ENCODE data around the gene CRIM1. TPM values are rescaled to one million over a fixed set of nuclear protein-coding genes. Genes with fewer than 3 reads are reported as not detected.

The CRIM1 gene
- total and polyA plus RNA-seq, 2 of the 8 experiments (the other 6 are each of a cell fraction or from before 2014, with no cell fraction given) = 9.4 to 28.4 TPM

DNA sequence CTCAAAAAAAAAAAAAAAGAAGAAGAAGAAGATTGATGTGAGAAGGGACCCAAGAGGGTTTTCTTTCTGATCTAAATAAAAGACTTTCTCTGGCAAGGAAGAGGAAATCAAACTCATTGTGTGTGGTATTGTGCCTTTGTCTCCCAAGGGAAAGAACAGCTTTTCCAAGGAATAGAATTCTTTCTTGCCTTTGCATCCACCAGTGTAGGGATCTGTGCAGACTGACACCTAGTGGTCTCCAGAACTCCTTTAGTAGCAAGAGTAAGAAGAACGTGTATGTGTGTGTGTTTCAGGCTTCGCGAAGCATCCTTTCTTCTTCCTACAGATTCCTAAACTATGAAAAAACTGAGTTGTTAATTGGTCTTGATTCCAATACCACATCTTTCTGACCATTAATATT, 33.5 kb upstream of the CRIM1 start:
- WGBS, 2 experiments (ENCODE audit: extremely low coverage in 1 of 2, insufficient coverage in 1 of 2, insufficient read length in 1 of 2, insufficient replicate concordance in 2 of 2, low coverage in 1 of 2, low lambda C conversion rate in 2 of 2, missing lambda C conversion rate in 1 of 2) = 73% methylated on average over 3 of the region's 3 CpGs; no CpG with 5 or more reads in 1 of the 2 experiments

More for the DNA sequence above, 33.5 kb upstream of the CRIM1 start:
- Histone ChIP-seq H3K18ac (ENCODE audit: extremely low read depth, low read length) (no peak overlapping the region), H2BK5ac (ENCODE audit: low read depth, low read length) (no peak overlapping the region), H3K4me3 (ENCODE audit: extremely low read depth in 1 of 4, insufficient read depth in 2 of 4, low read depth in 3 of 4, low read length in 4 of 4) (no peak overlapping the region), H2BK15ac (ENCODE audit: low read length) (no peak overlapping the region), H4K8ac (ENCODE audit: extremely low read depth, insufficient read depth, low read length) (no peak overlapping the region), H3K79me2 (ENCODE audit: control insufficient read depth in 1 of 2, insufficient read depth in 2 of 2, low read length in 2 of 2) (no peaks in the 10 kb centered on the region), H4K91ac (replicated peaks; ENCODE audit: insufficient read length, low read length) (no peak overlapping the region), H3K56ac (replicated peaks; ENCODE audit: insufficient read length, low read depth, low read length) (no peak overlapping the region), H3K9me3 (ENCODE audit: insufficient read depth in 2 of 2, low read depth in 1 of 2, low read length in 1 of 2) (peaks cover 6 to 10% of the 10 kb centered on the region in 2 experiments; a peak in 2 of 4 replicates), H3K4me1 (replicated peaks in 1 of 4; ENCODE audit: control insufficient read depth in 3 of 4, insufficient read depth in 4 of 4, low read length in 3 of 4) (no peaks in the 10 kb centered on the region), H3K36me3 (ENCODE audit: control insufficient read depth in 2 of 4, insufficient read depth in 4 of 4, low read length in 3 of 4) (peaks cover 0 to 3% (median 0%) of the 10 kb centered on the region in 4 experiments; a peak in 1 of 8 replicates), H3K27me3 (replicated peaks in 1 of 4; ENCODE audit: control insufficient read depth in 3 of 4, extremely low read depth in 1 of 4, insufficient read depth in 3 of 4, low read length in 3 of 4) (no peaks in the 10 kb centered on the region), H2BK20ac (ENCODE audit: low read length) (no peak overlapping the region), H4K5ac (ENCODE audit: insufficient read length, low read depth, low read length) (no peak overlapping the region), H4K20me1 (replicated peaks in 1 of 2; ENCODE audit: control insufficient read depth in 1 of 2, insufficient read depth in 2 of 2, low read length in 2 of 2) (no peaks in the 10 kb centered on the region), H3K23me2 (ENCODE audit: low read depth, low read length) (no peaks in the 10 kb centered on the region), H3K14ac (ENCODE audit: insufficient read length) (no peak overlapping the region), H2BK12ac (ENCODE audit: low read depth, low read length) (no peak overlapping the region), H3K23ac (ENCODE audit: insufficient read length) (no peak overlapping the region), H3K79me1 (ENCODE audit: low read depth, low read length) (no peaks in the 10 kb centered on the region), H3K27ac (ENCODE audit: low read depth, low read length) (no peak overlapping the region), H2BK120ac (replicated peaks; ENCODE audit: low read depth, low read length) (no peak overlapping the region), H3K9ac (replicated peaks in 1 of 4; ENCODE audit: extremely low read depth in 1 of 4, low read depth in 3 of 4, low read length in 3 of 4) (no peak overlapping the region), H3K4ac (replicated peaks; ENCODE audit: insufficient read length, low read depth, low read length) (no peak overlapping the region), H2AK5ac (ENCODE audit: low read depth, low read length) (no peak overlapping the region), H3K4me2 (ENCODE audit: insufficient read depth in 1 of 2, low read depth in 2 of 2, low read length in 2 of 2) (no peak overlapping the region), H2AFZ (ENCODE audit: low read length) (no peak overlapping the region)
- TF ChIP-seq, protein P1, sequence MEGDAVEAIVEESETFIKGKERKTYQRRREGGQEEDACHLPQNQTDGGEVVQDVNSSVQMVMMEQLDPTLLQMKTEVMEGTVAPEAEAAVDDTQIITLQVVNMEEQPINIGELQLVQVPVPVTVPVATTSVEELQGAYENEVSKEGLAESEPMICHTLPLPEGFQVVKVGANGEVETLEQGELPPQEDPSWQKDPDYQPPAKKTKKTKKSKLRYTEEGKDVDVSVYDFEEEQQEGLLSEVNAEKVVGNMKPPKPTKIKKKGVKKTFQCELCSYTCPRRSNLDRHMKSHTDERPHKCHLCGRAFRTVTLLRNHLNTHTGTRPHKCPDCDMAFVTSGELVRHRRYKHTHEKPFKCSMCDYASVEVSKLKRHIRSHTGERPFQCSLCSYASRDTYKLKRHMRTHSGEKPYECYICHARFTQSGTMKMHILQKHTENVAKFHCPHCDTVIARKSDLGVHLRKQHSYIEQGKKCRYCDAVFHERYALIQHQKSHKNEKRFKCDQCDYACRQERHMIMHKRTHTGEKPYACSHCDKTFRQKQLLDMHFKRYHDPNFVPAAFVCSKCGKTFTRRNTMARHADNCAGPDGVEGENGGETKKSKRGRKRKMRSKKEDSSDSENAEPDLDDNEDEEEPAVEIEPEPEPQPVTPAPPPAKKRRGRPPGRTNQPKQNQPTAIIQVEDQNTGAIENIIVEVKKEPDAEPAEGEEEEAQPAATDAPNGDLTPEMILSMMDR (IDR thresholded peaks at IDR 0.05; ENCODE audit: control extremely low read depth in 1 of 3, insufficient read depth in 1 of 3, low read depth in 1 of 3, low read length in 3 of 3) = peak in 2 of 3 experiments; percentile 58 to 71; a peak in 3 of 4 replicates
- peak; percentile 79 to 80 for TF ChIP-seq RAD21 (IDR thresholded peaks at IDR 0.05 in 1 of 2, conservative IDR thresholded peaks at IDR 0.05 in 1 of 2; ENCODE audit: low read depth in 2 of 2, low read length in 2 of 2)
- no peak for TF ChIP-seq BACH1 (IDR thresholded peaks at IDR 0.05; ENCODE audit: low read length)
- POLR2A ChIA-PET (ENCODE audit: partially characterized antibody) = interaction anchor here (0.6 kb wide), 1 partner anchor 11 kb away, joined by 4 read pairs; no protein-coding TSS in a partner anchor
- CTCF ChIA-PET (ENCODE audit: partially characterized antibody) = interaction anchor here (0.6 to 1.7 kb wide), 14 partner anchors 11 to 1254 kb away, joined by 3 to 11 read pairs (median 3); no protein-coding TSS in a partner anchor
- FAIRE-seq (peak; percentile 57), DNase-seq (ENCODE audit: low read depth in 1 of 2, low spot score in 2 of 2) (no peak)
